Fibroblast of skin of left biceps (primary cell): ENCODE results near the gene SRGAP2B.
"Not testable (repeated sequence)": the region's sequence is repeated elsewhere in the genome, so short reads cannot be mapped to it uniquely, and the experiment has no call there.

ENCODE experiments used
- DNase-seq, 2 experiments: peaks; one replicate each; pipeline ENCODE4 v3.0.0-alpha.2; 2013; ENCODE audit warnings: low read depth in 2 of 2

SRGAP2B gene

DNA sequence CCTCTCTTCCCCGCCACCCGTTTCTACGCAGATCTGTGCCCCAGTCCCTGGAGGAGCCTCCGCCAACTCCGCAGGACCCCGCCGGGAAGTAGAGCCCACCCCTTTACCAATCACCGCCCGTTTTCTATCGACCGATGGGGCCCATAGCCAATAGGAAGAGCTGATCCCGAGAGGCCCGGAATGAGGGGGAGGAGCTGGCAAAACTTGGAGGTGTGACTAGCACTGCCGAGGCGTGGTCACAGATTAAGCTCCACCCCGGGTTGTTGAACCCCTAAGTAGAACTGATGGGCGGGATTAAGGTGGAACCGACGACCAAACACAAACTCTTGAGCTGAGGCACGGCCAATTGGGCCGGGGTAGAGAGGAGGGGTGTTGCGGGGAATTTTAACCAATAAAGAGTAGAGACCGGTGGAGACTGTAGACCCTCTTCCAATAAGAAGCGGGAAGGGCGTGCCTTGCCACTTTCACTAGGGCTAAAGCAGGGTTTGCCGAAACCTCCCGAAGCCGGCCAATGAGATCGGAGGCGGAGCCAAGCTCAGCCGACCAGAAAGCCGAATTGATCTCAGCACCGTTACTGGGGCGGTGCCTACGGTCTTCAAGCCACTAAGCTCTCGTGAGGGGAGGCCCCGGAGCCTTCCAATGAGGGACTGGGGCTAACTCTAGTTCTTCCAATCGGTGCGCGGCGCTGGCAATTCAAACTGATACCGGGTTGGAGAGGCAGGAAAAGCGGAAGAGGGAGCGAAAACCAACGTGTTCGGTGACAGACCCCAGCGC, at the start of gene SRGAP2B, which contains the start of gene FAM72D:
Gene SRGAP2B (minus strand): TSS at position 45 of the 774 bp plus-strand sequence. CDS start 2,427 bp downstream, outside the sequence.
Gene FAM72D (plus strand): TSS at position 691 of the 774 bp plus-strand sequence. CDS start 874 bp downstream, outside the sequence.
- not testable (repeated sequence) for DNase-seq

DNA sequence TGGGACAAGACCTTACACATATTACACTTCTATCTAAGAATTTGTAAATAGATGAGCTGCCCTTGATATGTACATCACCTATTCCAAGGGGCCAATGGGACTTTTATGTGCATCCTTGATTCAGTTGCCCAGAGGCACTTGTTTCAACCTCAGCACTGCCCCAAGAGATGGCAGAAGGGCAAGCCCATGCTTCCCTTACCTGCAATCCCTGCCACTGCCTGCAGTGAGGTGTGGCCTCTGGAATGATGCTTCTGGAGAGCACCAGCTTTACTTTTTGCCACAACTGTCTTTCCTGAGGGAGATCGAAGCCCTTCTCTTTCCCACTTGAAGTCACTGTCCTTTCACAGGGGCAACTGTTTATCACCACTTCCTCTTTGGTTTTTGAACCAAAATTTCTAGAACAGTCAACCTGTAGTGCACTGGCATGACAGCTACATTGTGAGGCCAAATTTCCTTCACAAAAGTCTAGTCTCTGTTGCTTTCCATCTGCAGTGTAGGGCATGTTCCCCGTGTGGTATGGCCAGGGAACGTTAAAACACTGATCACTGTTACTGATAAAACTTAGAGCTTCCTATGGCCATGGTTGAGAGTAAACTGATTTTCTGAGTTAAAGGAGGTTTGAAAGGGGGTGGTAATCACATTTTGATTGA, 49.3 kb upstream of the SRGAP2B start:
- DNase-seq = not testable (repeated sequence)

DNA sequence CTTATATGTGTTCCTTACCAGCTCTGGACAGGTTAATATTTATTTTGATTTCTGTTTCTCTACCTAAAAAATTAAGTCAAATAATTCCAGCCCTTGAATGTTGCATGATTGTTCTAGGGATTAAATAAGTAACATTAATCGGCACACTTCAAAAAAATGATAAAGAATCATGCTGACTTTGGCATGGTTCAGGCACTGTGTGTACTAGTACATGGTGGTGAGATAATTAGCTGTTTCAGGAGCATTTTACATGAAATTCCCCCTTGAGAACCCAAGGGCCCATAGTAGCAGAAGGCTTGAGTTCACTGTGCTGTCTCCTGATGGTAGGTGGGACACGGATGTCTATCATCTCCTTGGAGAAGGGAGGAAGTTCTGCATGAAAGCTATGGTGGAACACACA, 45.4 kb upstream of the SRGAP2B start:
- DNase-seq = not testable (repeated sequence)

DNA sequence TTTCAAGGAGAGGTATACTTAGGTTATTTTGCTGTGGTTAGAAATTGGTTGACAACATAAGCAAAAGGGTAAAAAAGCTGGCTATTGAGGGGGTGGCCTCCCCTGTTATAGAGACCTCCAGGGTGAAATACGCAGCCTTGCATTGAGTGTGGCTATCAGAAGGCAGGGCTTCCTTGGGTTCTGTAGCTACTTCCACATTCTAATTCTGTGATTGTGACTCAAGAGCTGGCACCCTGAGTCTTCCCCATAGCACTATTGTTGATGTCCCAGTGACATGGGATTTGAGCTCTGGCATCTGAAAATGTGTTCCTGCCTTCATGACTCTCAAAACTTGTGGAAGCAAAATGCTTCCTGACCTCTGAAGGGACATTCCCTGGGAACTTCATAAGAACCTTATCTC, 39.3 kb upstream of the SRGAP2B start:
- not testable (repeated sequence) for DNase-seq

DNA sequence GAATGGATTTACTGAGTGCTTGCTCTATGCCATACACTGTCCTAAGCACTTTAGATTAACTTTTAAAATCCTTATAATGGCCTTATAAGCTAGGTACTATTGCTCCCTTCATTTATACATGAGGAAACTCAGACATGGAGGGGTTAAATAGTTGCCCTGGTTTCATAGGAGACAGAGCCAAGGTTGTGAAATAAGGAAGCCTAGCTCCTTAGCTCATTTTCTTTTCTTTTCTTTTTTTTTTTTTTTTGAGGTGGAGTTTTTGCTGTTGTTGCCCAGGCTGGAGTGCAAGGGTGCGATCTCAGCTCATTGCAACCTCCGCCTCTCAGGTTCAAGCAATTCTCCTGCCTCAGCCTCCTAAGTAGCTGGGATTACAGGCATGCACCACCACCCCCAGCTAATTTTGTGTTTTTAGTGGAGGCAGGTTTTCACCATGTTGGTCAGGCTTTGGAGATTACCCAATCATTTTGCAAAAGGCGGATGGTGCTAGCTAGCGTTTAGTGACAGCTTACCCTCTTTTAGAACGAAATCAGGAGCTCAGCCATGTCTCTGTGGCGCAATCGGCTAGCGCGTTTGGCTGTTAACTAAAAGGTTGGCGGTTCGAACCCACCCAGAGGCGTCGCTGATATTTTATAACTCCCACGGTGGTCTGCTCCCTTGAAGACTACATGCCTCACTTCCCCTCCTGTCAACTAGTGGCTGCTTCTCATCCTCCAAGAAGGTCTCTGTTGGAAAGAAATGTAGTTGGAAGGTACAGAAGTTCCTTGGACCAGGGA, 33.8 kb upstream of the SRGAP2B start:
- DNase-seq = not testable (repeated sequence)

DNA sequence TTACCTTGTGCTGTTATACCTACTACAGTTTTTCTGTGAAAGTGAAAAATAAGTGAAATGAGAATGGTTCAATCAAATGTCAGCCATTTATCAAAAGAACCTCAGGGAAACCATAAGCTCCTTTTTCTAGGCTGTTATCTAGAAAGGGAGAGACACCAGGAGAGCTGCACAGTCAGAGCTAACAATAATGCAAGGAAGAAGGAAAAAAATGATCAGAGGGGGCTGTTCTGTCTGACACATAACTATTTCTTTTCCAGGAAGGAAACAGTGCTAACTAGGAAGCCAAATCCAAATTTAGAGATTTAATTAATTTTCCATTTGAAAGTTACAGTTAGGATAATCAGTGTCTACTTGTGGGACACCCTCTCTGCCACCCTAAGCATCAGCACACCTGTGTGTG, 32.0 kb upstream of the SRGAP2B start:
- not testable (repeated sequence) for DNase-seq

DNA sequence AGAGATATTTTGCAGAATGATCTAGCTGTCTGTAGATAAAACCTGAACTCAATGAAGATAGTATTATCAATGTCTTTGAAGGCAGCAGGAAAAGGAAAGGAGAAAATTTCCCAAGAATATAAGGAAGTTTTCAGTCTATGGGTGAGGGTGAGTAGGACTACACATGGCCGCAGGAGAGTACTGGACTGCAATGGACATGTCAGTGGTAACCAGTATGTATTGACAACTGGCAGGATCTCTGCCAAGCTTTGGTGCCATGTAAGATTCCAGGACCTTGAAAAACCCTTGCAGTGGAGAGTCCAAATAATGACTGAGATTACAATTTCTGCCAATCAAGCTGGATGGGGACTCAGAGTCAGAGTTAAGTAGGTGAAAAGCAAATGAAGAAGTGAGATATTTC, 30.0 kb upstream of the SRGAP2B start:
- not testable (repeated sequence) for DNase-seq

DNA sequence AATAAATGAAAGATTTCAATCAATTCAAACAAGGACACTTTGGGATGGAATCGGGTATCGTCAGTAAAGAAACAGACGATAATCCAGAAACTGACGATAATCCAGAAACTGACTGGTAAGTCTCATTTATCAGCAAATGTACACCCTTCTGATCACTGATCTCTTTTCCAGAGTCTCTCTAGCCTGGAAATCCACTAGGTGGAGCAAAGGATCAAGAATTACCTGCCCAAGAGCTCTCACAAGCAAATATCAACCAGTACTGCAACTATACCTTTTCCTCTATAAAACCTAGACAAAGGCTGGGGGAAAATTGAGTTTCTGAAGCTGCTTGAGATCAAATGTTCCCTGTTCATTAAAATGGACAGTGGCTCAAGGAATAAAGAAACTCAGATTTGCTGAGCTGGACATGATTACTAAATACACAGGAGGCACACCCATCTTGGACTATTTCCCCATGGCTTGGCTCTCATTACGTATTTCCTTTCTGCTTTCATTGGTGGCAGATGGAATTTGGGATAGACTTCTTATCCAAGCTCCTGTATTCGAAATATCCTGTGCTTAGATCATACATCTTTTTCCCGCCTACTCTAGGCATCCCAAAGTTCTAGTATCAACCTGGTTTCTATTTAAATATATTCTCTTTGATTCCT, 29.0 kb upstream of the SRGAP2B start:
- not testable (repeated sequence) for DNase-seq

DNA sequence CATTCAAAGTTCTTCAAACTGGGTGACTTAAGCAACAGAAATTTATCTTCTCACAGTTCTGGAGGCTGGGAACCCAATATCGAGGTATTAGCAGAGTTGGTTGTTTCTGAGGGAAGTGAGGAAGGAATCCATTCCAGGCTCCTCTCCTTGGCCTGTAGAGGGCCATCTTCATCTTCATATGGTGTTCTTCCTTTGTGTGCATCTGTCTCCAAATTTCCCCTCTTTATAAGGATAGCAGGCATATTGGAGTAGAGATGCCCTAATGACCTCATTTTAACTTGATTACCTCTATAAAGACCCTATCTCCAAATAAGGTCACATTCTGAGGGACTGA, 27.9 kb upstream of the SRGAP2B start:
- not testable (repeated sequence) for DNase-seq

DNA sequence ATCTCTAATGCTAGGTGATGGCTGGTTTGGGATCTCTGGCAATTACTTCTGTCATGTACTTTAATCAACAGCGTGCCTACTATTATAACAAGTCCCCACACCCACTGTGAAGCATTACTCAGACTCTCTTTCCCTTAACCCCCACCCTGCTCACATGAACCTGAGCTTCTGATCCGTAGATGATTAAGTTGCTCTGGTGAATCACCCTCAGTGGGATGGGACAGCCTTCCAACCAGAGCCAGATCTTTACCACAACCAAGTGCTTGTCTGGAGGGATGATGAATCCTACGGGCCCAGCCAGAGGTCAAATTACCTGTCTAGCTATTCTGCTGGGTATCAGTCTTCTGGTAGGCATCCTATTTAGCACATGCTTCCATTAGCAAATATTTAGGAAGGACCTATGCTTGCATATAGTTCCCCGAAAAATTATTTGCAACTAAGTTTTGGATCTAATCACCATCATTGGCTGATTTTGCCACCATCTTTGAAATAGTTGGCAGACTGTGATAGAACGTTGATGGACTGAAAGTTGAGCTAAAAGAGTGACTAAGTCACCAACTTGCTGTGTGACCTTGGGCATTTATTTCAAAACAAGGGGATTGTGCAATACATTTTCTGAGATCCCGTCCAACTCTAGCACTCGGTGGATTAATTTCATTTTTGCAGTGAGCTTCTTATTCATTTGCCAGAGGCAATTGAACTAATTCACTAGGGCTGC, 27.4 kb upstream of the SRGAP2B start:
- not testable (repeated sequence) for DNase-seq

DNA sequence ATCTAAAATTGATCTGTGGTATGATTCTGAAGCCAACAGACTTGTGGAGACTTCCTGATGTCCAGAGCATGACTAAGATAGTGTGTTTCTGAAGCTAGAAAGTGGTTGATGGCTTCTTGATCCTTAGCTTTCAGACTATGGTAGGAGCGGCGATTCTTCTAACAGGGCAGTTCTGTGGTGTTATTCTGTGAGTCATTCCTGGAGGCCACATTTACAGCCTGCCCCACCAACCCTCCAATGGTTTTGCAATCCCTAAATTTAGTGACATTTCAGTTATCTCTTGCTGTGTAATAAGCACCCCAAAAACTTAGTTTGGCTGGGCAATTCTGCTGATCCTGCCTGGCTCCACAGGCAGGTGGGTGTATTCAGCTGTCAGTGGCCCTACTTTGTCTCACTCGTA, 24.7 kb upstream of the SRGAP2B start:
- not testable (repeated sequence) for DNase-seq

DNA sequence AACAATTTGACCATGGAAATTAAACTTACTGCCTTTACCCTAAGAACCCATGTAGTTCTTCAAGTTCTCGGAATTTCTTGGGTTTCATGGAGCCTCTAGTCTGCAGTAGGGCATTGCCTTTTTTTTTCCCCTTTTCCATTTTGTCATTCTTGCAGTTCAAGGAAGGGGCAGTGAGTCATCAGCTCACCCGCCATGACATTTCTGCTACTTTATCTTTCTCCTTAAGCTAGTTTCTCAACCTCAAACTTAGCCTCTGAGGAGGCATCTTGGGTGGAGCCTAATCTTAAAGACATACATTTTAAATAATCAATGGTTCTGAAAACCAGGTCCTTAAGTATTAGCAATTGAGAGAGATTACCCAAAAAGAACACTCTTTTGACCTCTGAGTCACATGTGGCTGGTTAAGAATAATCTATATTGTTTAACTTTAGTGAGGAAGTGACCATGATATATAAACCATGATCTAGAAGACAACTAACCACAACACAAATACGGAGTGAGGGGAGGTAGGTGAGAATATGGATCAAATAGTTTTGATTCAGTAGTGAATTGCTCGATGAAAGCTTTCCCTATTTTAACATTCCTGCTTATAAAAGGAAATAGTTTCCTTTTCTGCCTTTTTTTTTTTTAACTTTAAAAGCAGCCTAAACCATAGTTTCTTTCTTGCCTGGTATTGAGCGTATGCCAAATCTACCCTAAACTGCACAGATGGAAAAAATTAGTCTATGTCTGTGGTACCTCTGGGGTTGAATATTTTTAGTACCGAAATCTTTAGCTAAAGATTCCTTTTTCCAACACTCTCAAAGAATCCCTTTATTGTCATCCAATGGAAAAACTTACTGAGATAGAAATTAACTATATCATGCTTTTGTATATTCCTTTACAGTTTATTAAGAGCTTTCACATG, 20.7 kb upstream of the SRGAP2B start:
- not testable (repeated sequence) for DNase-seq

DNA sequence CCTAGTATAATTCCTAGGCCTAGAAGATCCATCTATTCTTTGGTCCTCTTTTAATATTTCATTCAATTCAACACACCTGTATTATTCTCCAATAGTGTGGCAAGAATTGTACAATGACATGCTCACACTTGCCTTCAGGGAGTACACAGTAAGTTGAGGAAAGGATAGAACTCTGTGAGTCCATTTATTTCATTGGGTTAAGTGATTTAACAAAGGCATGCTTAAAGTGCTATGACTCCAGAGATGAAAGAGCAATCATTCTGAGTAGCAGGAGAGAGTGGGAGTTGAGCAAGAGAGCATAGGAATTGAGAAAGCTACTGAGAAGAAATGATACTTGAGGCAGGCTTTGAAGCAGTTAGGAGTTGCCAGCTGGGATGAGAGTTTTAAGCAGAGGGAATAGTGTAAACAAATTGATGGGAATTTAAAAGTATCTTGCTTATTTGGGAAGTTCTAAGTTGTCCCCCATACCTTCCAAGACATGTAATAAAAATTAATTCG, 19.5 kb upstream of the SRGAP2B start:
- DNase-seq = not testable (repeated sequence)

DNA sequence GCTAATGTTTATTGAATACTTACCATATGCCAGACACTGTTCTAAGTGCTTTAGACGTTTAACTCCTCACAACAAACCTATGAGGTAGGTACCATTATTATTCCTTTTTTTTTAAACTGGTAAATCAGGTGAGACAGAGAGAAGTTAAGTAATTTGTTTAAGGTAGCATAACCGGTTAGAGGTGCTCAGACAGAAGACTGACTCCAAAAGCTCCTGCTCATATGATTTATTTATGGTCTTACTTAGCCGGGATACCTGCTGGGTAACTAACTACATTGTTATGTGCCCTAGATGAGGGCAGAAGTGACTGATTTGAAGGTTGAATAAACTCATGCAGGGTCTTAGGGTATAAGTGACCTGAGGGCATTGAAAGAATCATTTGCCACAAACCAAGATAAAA, 17.6 kb upstream of the SRGAP2B start:
- not testable (repeated sequence) for DNase-seq

DNA sequence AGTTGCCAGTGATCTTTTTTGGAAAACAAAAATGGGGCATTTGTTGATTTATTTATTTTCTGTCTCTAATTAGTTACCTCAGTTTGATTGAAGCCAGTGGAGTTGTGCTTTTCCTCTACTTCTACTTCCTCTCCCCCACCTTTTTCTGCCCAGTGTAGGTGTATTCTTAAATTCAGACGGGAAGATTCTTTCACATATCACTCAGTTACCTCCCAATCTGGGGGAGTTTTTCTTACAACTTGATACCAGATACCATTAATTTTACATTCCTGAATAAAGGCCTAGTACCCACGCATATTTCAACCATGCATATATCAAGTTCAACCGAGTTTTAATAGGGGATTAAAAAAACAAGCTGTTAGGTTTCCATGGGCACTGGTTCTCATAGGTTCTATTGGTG, 16.5 kb upstream of the SRGAP2B start:
- not testable (repeated sequence) for DNase-seq

DNA sequence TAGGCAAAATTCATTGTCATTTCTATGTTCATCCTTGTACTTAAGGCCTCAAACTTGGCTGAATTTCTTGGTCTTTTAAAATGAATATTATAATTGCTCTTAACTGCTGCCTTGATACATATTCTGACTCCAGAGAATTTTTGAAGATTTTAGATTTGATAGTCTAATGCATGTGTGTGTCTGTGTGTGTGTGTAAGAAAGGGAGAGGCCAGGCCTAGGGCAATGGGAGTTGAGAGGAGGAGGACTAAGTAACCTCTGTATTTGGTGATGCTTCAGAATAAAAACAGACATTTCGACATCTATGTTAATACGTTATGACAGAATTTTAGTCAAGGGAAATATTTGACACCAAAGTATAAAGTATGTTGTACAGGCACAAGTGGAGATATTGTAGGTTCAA, 8.2 kb upstream of the SRGAP2B start:
- not testable (repeated sequence) for DNase-seq

DNA sequence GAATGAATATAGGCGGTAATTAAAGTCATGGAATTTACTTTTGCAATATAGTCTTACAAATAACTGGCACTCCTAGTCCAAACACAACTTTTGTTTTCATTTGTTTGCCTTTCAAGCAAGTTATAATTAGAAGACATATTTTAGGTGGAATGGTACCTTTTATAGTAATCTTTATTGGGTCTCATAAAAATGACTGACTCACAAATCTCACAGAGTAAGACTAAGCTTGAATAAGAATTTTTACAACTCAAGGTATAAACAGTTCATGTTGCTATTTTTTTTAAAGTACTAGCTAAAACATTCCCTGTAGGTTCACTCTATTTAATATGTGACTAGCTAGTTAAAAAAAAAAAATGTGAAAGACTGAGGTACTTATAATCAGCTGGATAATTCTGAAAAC, 6.6 kb upstream of the SRGAP2B start:
- DNase-seq = not testable (repeated sequence)

DNA sequence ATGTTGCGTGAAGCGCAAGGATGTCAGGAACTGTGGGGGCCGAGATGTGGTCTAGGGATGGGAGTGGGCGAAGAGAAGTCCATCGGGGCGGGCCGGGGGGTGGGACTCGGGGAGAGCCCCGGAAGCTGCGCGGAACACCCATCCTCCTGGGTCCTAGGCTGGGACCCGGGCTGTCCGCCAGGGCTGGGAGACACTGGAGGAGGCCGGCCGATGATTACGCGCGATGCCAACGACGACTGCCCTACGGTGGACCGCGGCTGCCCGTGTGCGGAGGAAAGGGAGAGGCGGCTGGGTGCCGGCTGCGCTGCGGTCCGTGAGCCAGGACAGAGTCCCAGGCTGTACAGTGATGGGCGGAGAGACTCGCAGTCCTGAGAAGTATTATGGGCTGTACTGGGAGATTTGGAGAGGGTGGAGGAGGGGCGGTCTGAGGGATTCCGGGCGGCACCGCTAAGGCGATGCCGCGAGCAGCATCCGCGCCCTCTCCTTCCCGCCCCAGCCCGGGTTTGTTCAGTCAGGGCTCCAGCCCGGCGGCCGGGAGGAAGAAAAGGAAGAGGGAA, 395 bp downstream of the SRGAP2B start:
- DNase-seq = not testable (repeated sequence)

DNA sequence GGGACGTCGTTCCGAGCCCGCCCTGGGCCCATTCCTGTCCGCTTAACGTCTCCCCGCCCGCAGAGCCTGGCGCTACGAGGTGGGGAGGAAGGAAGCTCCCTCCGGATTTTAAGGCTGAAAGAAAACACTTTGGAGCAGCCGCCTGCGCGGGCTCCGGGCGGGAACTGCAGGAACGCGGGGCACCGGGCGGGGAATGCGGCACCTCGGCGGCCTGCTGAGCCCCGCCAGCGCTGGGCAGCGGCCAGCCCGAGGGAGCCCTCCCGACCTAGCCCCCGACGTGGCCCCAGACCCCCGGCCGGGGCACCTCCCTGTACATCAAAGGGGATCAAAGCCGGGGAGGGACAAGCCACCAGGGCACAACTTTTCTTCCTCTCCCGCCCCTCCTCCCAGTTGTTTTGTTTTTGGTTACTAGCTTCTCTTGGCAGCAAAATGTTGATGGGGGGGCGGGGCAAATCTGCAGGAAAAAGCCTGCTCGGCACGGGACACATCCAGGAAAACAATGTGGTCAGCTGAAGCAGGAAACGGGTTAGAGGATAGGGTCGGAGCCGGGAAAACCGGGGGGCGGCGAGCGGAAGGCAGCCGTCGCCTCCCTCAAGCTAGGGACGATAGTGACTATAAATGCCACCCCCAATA, 1.5 kb downstream of the SRGAP2B start:
- not testable (repeated sequence) for DNase-seq
